Measurements from ENCODE around the gene CARS1.

GRCh38 chr11:2992234-2992996 lies 64.8 kb downstream of the CARS1 start, which contains the start of gene NAP1L4:
- TF ChIP-seq CTCF (IDR thresholded peaks at IDR 0.05; ENCODE audit: low read depth, low read length, poor library complexity, severe bottlenecking): no peak
- TF ChIP-seq EZH2phosphoT487 (IDR thresholded peaks at IDR 0.05; ENCODE audit: borderline replicate concordance, low read length): no peak

Data from DOHH2 (cell line).